HCEC 1CT (cell line): ENCODE results near the gene COL7A1.

Experiments used
- DNase-seq: peaks from one replicate; pipeline ENCODE4 v3.0.0-alpha.2; 2017

Gene COL7A1

GRCh38 chr3:48587686-48588085 lies 7.4 kb downstream of the COL7A1 start:
- no peak for DNase-seq

DNA sequence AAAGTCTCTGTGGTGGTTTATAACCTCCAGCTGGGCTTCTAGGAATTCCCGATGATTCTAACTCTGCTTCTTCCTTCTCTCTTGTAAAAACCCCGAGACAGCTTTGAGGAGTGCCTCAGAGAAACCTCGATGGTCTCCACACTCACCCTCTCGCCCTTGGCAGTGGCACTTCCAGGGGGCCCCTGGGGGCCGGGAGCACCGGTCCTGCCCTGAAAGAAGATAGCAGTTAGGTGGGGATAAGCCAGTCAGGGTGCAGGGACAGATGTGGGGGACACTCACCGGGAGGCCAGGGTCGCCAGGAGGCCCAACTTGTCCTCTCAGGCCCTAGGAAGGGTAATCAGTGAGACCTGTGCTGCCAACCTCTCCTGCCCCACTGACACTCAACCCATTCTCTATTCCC lies 9.7 kb downstream of the COL7A1 start:
- DNase-seq = no peak

DNA sequence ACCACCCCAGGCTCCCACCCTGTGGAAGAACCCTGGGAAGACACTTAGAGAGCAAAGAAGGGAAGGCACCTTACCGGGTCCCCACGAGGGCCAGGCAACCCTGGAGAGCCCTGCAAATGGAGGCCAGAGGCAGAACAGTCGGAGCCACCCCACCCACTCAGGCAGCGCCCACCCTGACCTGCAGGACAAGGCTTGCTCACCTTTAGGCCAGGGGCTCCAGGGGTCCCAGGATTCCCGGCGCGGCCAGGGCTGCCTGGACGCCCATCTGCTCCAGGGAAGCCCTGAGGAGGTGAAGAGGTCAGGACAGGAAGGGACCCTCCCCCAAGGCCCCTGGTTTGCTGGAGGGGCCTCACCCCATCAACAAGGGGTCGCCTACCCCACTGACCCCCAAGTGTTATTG lies 10.3 kb downstream of the COL7A1 start:
- no peak for DNase-seq

GRCh38 chr3:48581621-48582481 lies 13.3 kb downstream of the COL7A1 start:
- DNase-seq = no peak

GRCh38 chr3:48576647-48577046 lies 18.5 kb downstream of the COL7A1 start:
- DNase-seq = no peak

DNA sequence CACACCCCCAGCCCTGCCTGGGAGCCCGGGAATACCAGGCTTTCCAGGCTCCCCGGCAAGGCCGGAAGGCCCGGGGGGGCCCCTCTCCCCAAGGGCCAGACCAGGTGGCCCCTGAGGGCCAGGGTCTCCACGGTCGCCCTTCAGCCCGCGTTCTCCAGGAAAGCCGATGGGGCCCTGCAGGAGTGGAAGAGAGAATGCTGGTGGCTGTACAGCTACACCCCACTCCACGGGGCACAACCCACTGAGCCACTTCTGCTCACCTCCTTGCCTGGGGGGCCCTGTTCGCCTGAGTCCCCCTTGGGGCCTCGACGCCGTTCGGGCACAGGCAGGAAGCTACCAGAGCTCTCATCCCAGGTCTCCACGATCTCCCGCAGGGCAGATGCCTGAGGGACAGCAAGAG lies 19.8 kb downstream of the COL7A1 start:
- DNase-seq = no peak

DNA sequence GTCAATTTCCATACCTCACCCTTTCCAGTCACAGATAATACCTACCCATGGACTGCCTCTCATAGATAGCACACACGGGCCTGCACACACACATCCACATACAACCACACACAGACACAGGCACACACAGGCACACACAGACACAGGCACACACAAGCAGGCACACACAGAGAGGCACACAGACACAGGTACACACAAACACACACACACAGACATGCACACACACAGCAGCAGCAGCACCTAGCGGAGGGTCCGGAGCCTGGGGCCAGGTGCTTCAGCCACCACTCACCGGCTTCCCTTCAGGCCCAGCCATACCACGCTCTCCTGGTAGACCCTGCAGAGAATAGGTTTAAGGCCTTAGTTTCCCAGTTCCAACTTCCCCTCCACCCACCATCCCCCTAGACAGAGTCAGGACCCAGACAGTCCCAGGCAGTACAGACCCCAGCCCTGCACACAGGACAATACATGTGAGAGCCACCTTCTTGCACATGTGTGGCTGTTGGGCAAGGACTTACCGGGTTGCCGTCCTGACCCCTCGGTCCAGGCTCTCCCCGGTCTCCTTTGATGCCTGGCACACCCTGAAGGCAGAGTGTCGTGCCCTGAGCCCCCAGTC lies 21.1 kb downstream of the COL7A1 start:
- DNase-seq = no peak

DNA sequence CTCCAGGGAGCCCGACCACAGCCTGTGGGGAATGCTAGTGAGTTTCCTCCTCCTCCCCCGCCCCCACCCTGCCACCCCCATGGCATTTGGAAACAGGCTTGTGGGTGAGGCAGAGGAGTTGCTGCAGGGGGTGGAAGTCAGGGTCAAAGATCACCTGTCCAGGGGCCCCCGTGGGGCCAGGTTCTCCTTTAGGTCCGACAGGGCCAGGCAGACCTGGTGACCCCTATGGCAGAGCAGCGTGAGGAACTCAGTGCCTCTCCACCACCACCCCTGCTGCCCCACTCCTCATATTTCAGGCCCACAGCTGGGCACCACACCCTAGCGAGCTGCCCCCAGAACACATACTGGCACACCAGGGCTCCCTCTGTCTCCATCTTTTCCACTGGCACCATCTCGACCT lies 22.6 kb downstream of the COL7A1 start:
- no peak for DNase-seq

- no peak for DNase-seq
Observed at GRCh38 chr3:48571938-48572337, 23.2 kb downstream of the COL7A1 start.

- no peak for DNase-seq
Observed at GRCh38 chr3:48569808-48570450, 25.2 kb downstream of the COL7A1 start.

GRCh38 chr3:48569400-48569799 lies 25.7 kb downstream of the COL7A1 start:
- no peak for DNase-seq

GRCh38 chr3:48568476-48568875 lies 26.7 kb downstream of the COL7A1 start:
- DNase-seq = no peak

- DNase-seq = no peak
Observed at GRCh38 chr3:48567500-48567899, 27.6 kb downstream of the COL7A1 start.

- DNase-seq = no peak
Observed at GRCh38 chr3:48567090-48567489, 28.0 kb downstream of the COL7A1 start.

DNA sequence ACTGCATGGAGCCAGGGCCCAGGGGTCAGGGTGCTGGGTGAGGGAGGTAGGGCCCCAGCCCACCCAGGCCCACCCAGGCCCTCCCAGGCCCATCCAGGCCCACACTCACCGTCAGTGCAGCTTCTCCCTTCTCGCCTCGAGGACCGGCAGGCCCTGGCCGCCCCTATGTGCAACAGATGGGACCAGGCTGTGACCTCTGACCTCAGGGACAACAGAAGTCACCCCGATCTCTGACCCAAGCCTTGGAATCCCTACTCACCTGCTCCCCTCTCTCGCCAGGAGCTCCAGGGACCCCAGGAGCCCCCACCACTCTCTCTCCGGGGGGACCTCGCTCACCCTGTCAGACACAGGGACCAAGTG lies 28.7 kb downstream of the COL7A1 start:
- DNase-seq = no peak

DNA sequence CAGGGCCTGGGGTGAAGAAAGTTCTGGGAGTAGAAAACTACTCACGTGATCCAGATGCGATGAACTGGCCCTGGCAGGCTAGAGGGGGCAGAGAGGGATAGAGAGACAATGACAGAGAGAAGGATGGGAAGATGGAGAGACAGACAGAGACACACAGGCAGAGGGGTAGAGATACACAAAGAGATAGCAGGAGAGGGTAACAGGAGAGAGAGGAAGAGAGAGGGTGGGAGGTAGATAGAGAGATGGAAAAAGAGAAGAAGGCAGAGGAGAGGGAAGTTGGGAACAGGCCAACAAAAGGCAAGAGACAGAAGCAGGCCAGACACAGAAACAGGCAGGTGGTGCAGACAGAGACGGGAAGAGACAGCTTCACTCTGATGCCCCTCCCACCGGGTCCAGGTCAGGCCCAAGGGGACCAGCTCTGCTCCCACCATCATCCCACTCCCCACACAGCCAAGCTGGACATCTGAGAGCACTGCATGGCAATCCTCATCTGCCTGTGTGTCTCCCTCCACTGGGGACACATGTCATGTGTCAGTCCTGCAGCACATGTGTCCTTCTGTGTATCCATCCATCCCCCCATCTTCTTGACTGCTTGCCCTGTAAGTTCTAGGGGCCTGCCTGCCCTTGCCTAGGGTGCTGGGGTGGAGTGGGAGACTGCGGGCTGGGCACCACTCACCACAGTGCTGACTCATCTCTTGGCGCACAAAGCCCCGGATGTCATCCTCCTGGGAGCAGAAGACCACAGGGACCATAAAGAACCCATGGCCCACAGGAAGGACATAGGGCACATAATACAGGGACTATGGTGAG lies 29.3 kb downstream of the COL7A1 start:
- DNase-seq = peak; percentile 67

DNA sequence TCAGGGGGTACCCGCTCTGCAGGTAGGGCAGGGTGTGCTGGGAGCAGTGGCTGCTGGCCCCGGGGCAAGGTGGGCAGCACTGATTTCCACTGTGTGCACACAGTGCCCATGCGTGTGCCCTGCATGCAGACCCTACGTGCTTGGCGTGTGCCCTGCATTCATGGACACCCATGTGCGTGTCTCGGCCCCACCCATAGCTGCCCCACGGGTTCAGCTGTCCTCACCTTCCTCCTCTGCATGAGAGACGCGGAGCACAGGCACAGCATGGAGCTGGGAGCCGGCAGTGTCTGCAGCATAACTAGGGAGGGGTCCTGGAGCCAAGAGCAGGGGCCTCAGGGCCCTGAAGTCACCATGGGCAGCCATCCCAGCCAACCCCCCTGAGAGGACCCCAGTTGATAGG lies 29.9 kb downstream of the COL7A1 start:
- DNase-seq = no peak

DNA sequence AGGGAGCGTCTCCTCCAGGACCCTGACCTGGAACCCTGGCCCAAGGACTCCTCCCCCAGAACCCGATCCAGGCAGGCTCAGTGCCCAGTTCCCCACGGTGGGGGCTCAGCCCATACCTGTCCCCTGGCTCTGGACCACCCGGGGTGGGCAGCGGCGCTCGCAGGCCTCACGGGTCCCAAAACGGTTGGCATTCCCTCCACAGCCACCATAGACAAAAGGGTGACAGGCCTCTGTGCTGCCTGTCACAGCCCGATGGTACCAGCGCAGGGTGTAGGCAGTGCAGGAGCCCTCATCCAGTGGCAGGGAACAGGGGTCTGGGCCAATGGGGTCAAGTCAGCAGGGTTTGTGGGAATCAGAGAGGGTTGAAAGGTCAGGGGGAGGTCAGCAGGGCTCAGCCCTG lies 30.5 kb downstream of the COL7A1 start:
- DNase-seq = no peak

DNA sequence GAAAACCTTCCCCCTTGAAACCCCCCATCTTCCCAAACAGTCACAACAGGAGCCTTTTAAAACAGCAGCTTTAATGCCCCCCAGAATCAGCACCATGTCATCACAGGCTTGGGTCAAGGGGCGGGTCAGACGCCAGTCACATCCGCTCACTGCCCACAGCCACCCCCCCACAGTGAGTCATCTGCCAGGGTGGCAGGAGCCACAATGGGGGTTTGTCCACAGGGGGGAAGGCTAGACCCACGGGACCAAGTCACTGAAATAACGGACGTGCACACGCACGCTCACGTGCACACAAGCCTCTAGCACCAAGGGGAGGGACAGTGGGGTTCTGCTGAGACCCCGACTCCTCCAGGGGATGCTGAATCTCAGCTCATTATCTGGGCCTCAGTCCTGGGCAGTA lies 31.1 kb downstream of the COL7A1 start:
- DNase-seq = peak; percentile 75

DNA sequence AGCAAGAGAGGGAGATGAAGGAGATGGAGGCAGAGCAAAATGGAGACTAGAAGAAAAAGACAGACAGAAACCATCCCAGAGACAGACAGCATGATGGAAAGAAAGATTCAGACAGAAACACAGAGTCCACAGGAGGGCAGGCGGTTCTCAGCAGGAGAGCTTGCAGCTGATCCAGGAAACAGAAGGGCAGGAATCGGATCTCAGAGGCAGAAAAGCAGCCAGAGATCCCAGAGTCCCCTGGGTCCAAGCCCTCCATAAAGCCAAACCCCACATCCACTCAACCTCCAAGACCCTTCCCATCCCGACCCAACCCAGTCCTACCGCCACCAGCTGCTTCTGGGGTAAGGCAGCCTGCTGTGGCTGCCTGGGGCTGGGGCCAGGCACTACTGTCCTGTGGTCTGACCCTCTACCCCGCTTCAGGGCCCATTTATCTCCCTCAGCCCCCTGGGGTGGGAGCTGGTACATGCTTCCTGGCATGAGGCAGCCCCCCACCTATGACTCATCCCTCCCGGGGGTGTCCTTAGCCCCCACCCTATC lies 31.7 kb downstream of the COL7A1 start, which contains the start of gene UCN2:
Gene UCN2, minus strand, starts transcription at position 400 of the 537 bp plus-strand sequence. CDS start 657 bp downstream, outside the sequence.
- no peak for DNase-seq

DNA sequence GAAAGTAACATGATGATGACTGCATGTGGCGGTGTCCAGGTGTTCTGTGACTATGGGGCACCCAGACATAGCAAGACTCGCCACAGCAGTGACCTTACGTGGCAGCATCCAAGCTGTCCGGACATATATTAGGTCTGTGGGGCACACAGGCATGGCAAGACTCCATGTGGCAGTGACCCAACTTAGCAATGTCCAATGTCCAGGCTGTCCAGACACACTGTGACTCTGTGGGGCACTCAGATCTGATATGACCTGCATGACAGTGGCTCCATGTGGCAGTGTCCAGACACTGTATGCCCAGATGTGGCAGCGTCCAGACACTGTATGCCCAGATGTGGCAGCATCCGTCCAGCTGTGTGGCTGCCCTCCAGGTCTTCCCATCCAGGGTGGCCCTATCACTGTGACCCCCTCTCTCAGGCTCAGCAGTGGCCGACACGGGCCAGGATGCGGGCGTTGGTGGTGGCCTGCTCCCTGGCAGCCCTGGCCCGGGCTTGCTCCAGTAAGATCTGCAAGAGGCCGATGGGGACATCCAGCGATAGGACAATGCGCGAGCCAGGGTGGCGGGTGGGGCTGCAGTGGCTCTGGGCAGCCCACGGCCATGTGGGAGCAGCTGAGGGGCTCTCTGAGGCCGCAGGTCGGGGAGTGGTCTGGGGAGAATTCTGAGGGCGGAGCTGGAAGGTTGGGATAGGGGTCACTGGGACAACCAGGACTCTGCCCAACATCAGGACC lies 32.6 kb downstream of the COL7A1 start:
- DNase-seq = no peak
